Liver (tissue), 9 donors: ENCODE results near the gene GNB1L. TPM values are rescaled to one million over a fixed set of nuclear protein-coding genes. Genes with fewer than 3 reads are reported as not detected.

Experiments
- DNase-seq: peaks from one replicate; pipeline ENCODE4 v3.0.0-alpha.2; 2017; ENCODE audit warnings: low spot score
- H3K27ac ChIP-seq, 2 donors: one replicate each; pipeline ENCODE4 v1.7.0; 2013; ENCODE audit warnings: inconsistent platforms in 2 of 2, low read length in 2 of 2, control low read depth in 1 of 2, low read depth in 1 of 2, mild to moderate bottlenecking in 1 of 2
- H3K27me3 ChIP-seq, 4 donors: one replicate each; pipeline versions ENCODE4 v1.6.1 to v1.7.0; 2013; ENCODE audit warnings: low read length in 3 of 4, inconsistent platforms in 1 of 4, mild to moderate bottlenecking in 1 of 4, moderate library complexity in 1 of 4; ENCODE audit not compliant: control insufficient read depth in 4 of 4, insufficient read depth in 4 of 4
- H3K36me3 ChIP-seq, 4 donors: one replicate each; pipeline versions ENCODE4 v1.6.1 to v1.7.0; 2013; ENCODE audit warnings: low read length in 3 of 4, mild to moderate bottlenecking in 3 of 4, low read depth in 1 of 4, moderate library complexity in 1 of 4; ENCODE audit not compliant: control insufficient read depth in 4 of 4, insufficient read depth in 3 of 4
- H3K4me1 ChIP-seq, 4 donors: one replicate each; pipeline versions ENCODE4 v1.6.1 to v1.7.0; 2013; ENCODE audit warnings: low read length in 3 of 4, mild to moderate bottlenecking in 3 of 4, moderate library complexity in 1 of 4; ENCODE audit not compliant: control insufficient read depth in 4 of 4, insufficient read depth in 4 of 4
- H3K4me3 ChIP-seq, 3 donors: one replicate each; pipeline versions ENCODE4 v1.6.1 to v1.7.0; 2013; ENCODE audit warnings: low read length in 3 of 3, control low read depth in 1 of 3, low read depth in 1 of 3, mild to moderate bottlenecking in 1 of 3
- H3K9ac ChIP-seq, 2 donors: one replicate each; pipeline ENCODE4 v1.7.0; 2013; ENCODE audit warnings: low read length in 2 of 2, mild to moderate bottlenecking in 2 of 2, moderate library complexity in 2 of 2, control low read depth in 1 of 2, low read depth in 1 of 2
- H3K9me3 ChIP-seq, 4 donors: one replicate each; pipeline versions ENCODE4 v1.6.1 to v1.7.0; 2013; ENCODE audit warnings: low read length in 3 of 4; ENCODE audit not compliant: control insufficient read depth in 4 of 4
- ATF3 ChIP-seq: IDR thresholded peaks from 2 replicates; pipeline ENCODE4 v1.6.1; 2016; ENCODE audit warnings: antibody characterized with exemption
- CTCF ChIP-seq: fragments of 150-350 bp; IDR thresholded peaks from 2 replicates; pipeline ENCODE4 v1.5.1; 2017; ENCODE audit warnings: improper control_type of control experiment, low read depth, low read length; ENCODE audit not compliant: missing input control
- FOXA1 ChIP-seq: IDR thresholded peaks from 2 replicates; pipeline ENCODE4 v1.6.1; 2016; ENCODE audit warnings: antibody characterized with exemption
- GABPA ChIP-seq, 2 donors: IDR thresholded peaks in 1 of 2; conservative IDR thresholded peaks in 1 of 2; 2 replicates each; pipeline ENCODE4 v1.6.1; 2016; ENCODE audit warnings: antibody characterized with exemption in 2 of 2, mild to moderate bottlenecking in 1 of 2, moderate library complexity in 1 of 2
- HNF4A ChIP-seq, 2 donors: conservative IDR thresholded peaks; 2 replicates each; pipeline ENCODE4 v1.6.1; 2016; ENCODE audit warnings: antibody characterized with exemption in 2 of 2, mild to moderate bottlenecking in 2 of 2
- HNF4G ChIP-seq: IDR thresholded peaks from 2 replicates; pipeline ENCODE4 v1.6.1; 2016; ENCODE audit warnings: antibody characterized with exemption
- JUND ChIP-seq, 2 donors: IDR thresholded peaks; 2 replicates each; pipeline ENCODE4 v1.6.1; 2016; ENCODE audit warnings: antibody characterized with exemption in 2 of 2
- MAX ChIP-seq: IDR thresholded peaks from 2 replicates; pipeline ENCODE4 v1.6.1; 2016; ENCODE audit warnings: antibody characterized with exemption
- REST ChIP-seq: IDR thresholded peaks from 2 replicates; pipeline ENCODE4 v1.6.1; 2016; ENCODE audit warnings: antibody characterized with exemption, mild to moderate bottlenecking
- RXRA ChIP-seq, 2 donors: IDR thresholded peaks; 2 replicates each; pipeline ENCODE4 v1.6.1; 2017 to 2018; ENCODE audit warnings: antibody characterized with exemption in 2 of 2, mild to moderate bottlenecking in 1 of 2
- YY1 ChIP-seq: IDR thresholded peaks from 2 replicates; pipeline ENCODE4 v1.6.1; 2016; ENCODE audit warnings: antibody characterized with exemption, mild to moderate bottlenecking
- ZBTB33 ChIP-seq: IDR thresholded peaks from 2 replicates; pipeline ENCODE4 v1.6.1; 2016; ENCODE audit warnings: antibody characterized with exemption
- WGBS: extraction: QIAGEN DNeasy Blood & Tissue Kit; methylation state at CpG from one replicate; pipeline ENCODE4 v1.1.7; 2013; 5-methylcytosine and 5-hydroxymethylcytosine counted together
- polyA plus RNA-seq, 2 donors: library from polyadenylated mRNA; stranded (reverse) in 1 of 2; unstranded in 1 of 2; fragments of 200-250 nt in 1 of 2; fragments of >200 nt in 1 of 2; fragmentation: Nextera tagmentation in 1 of 2; extraction: Ambion mirVana in 1 of 2; gene quantifications; one replicate each; pipeline versions ENCODE4 v1.2.1 to v1.2.3, GENCODE V29; 2013 to 2015
- total RNA-seq, 2 donors: library from RNA; depleted of rRNA; stranded (reverse); fragments of >200 nt; gene quantifications; one replicate each; pipeline ENCODE4 v1.2.3, GENCODE V29; 2014
- donor health status: healthy.
- donor health status: healthy.
- donor health status: healthy.
- donor health status: healthy.
- donor health status: healthy.

GNB1L gene
- total and polyA plus RNA-seq, 4 donors = 1.5 to 3.6 (median 1.9) TPM

- 85% methylated on average over 21 of the region's 21 CpGs for WGBS
- H3K36me3 ChIP-seq = no peaks in the 10 kb centered on the region
- no peak overlapping the region for H3K9ac ChIP-seq
- H3K4me1 ChIP-seq = peaks cover 0 to 4% (median under 1%) of the 10 kb centered on the region in 4 donors
- H3K27ac ChIP-seq = no peak overlapping the region
- H3K9me3 ChIP-seq = no peaks in the 10 kb centered on the region
- H3K4me3 ChIP-seq = no peak overlapping the region
- H3K27me3 ChIP-seq = no peaks in the 10 kb centered on the region
- DNase-seq = no peak
- TF ChIP-seq RXRA (IDR thresholded peaks at IDR 0.05) (no peak), REST (no peak), FOXA1 (no peak), HNF4A (conservative IDR thresholded peaks at IDR 0.05) (no peak), HNF4G (no peak), ATF3 (no peak), CTCF (no peak), JUND (IDR thresholded peaks at IDR 0.05) (no peak), MAX (no peak), GABPA (IDR thresholded peaks at IDR 0.05 in 1 of 2, conservative IDR thresholded peaks at IDR 0.05 in 1 of 2) (no peak)
Measured at GRCh38 chr22:19735665-19736510, 118.8 kb downstream of the GNB1L start.

GRCh38 chr22:19734837-19735382, 119.8 kb downstream of the GNB1L start:
- WGBS = 91% methylated on average over 5 of the region's 5 CpGs
- Histone ChIP-seq H3K4me1 (peaks cover 0 to 9% (median 3%) of the 10 kb centered on the region in 4 donors), H3K27ac (no peak overlapping the region), H3K9ac (no peak overlapping the region), H3K27me3 (no peaks in the 10 kb centered on the region), H3K4me3 (no peak overlapping the region), H3K36me3 (no peaks in the 10 kb centered on the region), H3K9me3 (no peaks in the 10 kb centered on the region)
- no peak for DNase-seq
- TF ChIP-seq RXRA (IDR thresholded peaks at IDR 0.05) (no peak), ZBTB33 (no peak), YY1 (no peak)
